LNCAP (cell line): ENCODE data around the gene PLOD3.

ENCODE experiments used
- CTCF ChIP-seq: fragments of 450-650 bp; IDR thresholded peaks from 2 replicates; pipeline ENCODE4 v1.5.1; 2017; ENCODE audit warnings: mild to moderate bottlenecking

PLOD3 gene

GRCh38 chr7:101240226-101241014 lies 23.0 kb upstream of the PLOD3 start:
- TF ChIP-seq CTCF, result no peak

- TF ChIP-seq CTCF, result no peak
Measured at GRCh38 chr7:101239951-101240220, 22.5 kb upstream of the PLOD3 start.

GRCh38 chr7:101239191-101239950 lies 22.0 kb upstream of the PLOD3 start:
- no peak for TF ChIP-seq CTCF

GRCh38 chr7:101238226-101239182 lies 21.1 kb upstream of the PLOD3 start:
- no peak for TF ChIP-seq CTCF

- no peak for TF ChIP-seq CTCF
Measured at GRCh38 chr7:101237206-101238067, 20.1 kb upstream of the PLOD3 start, which contains the start of gene CLDN15. CLDN15 (minus strand) TSS chr7:101237802; CDS start chr7:101237581, 221 bp downstream.

GRCh38 chr7:101236292-101236835 lies 19.0 kb upstream of the PLOD3 start:
- no peak for TF ChIP-seq CTCF
